Activated gamma-delta T cell treated with Interleukin-2 at 50 U/mL for 16 hours (primary cell): Measurements from ENCODE around the gene HYOU1.
A peak's percentile ranks its signal among the peaks of the same experiment; 100 is the strongest.
"Not testable (repeated sequence)": the region's sequence is repeated elsewhere in the genome, so short reads cannot be mapped to it uniquely, and the experiment has no call there.

Experiments used
- DNase-seq: peaks from one replicate; pipeline ENCODE4 v3.0.0-alpha.2; 2020

HYOU1 gene

DNA sequence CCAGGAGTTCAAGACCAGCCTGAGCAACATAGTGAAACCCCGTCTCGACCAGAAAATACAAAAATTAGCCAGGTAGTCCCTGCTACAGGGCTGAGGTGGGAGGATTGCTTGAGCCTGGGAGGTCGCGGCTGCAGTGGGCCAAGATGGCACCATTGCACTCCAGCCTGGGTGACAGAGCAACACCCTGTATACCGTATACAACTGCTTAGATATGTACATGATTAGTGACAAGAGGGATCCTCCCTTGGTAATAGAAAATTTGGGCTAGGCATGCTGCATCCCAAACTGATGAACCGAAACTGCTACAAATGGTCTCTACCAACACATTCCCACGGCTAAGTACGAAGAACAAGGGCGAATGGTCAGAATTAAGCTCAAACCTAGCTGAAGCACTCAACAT is 14.1 kb downstream of the HYOU1 start:
- DNase-seq, result no peak

DNA sequence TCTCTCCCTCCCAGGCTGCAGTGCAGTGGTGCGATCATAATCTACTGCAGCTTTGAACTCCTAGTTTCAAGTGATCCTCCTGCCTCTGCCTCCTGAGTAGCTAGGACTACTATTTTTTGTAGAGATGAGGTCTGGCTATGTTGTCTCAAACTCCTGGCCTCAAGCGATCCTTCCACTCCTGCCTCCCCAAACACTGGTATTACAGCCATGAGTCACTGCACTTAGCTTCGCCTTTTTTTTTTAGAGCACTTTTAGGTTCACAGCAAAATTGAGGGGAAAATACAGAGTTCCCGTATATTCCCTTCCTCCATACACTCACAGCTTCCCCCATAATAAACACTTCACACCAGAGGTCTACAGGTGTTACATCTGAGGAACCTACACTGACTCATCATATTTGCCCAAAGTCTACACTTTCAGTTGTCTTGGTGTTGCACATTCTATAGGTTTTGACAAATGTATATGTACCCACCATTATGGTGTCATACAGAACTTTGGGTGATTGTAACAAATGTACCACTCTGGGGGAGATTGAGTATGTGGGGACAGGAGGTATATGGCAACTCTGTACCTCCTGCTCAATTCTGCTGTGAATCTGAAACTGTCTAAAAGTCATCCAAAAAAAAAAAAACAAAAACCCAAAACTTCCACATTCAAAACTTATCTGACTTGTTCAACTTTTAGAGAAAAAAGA is 15.0 kb downstream of the HYOU1 start:
- DNase-seq, result no peak

DNA sequence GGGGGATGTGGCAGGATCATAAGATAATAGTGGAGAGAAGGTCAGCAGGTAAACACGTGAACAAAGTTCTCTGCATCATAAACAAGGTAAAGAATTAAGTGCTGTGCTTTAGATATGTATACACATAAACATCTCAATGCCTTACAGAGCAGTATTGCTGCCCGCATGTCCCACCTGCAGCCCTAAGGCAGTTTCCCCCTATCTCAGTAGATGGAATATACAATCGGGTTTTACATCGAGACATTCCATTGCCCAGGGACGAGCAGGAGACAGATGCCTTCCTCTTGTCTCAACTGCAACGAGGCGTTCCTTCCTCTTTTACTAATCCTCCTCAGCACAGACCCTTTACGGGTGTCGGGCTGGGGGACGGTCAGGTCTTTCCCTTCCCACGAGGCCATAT is 17.5 kb downstream of the HYOU1 start:
- DNase-seq, result not testable (repeated sequence)

DNA sequence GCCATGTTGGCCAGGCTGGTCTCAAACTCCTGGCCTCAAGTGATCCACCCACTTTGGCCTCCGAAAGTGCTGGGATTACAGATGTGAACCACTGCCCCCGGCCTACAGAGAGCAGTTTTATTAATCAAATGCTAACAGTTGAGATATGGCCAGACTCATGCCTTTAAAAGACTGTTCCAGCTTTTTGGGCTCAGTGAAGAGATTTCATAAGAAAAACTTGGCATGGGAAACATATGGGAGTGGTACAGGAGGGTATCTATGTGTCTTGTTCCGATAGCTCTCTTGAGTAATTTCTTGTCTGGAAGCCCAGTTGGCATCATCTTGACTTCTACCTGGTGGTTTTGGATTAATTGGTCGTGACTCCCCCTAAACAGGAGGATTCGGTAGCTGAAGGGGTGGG is 18.1 kb downstream of the HYOU1 start:
- no peak for DNase-seq

DNA sequence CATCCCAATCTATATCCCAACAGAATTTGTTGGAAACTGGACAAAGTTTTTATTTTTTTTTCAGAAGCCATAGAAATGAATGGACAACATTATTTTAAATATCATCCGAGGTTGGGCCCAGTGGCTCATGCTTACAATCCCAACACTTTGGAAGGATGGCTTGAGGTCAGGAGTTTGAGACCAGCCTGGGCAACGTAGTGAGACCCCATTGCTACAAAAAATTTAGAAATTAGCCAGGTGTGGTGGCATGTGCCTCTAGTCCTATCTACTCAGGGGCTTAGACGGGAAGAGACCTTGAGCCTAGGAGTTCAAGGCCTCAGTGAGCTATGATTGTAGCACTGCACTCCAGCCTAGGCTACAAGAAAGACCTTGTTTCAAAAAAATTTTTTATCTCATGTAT is 22.2 kb downstream of the HYOU1 start:
- DNase-seq, result no peak

DNA sequence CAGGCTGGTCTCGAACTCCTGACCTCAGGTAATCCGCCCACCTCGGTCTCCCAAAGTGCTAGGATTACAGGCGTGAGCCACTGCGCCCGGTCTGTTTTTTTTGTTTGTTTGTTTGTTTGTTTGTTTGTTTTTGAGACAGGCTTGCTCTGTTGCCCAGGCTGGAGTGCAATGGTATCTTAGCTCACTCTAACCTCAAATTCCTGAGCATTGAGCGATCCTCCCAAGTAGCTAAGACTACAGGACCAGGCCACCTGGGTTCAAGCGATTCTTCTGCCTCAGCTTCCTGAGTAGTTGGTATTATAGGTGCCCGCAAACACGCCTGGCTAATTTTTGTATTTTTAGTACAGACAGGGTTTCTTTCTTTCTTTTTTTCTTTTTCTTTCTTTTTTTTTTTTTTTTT is 23.6 kb downstream of the HYOU1 start:
- not testable (repeated sequence) for DNase-seq

DNA sequence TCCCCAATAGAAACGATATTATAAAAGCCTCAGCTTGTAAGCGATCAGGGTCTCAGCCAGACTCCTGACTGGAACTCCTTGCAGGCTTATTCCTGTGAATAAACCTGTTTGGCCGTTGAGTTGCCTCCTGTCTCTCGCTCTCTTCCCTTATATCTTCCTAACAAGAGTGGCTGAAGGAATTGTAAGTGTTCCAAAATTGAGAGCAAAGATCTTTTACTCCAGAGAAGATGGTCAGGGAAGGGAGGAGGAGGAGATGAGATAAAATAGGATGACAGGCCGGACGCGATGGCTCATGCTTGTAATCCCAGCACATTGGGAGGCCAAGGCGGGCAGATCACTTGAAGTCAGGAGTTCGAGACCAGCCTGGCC is 25.1 kb downstream of the HYOU1 start:
- DNase-seq, result no peak

DNA sequence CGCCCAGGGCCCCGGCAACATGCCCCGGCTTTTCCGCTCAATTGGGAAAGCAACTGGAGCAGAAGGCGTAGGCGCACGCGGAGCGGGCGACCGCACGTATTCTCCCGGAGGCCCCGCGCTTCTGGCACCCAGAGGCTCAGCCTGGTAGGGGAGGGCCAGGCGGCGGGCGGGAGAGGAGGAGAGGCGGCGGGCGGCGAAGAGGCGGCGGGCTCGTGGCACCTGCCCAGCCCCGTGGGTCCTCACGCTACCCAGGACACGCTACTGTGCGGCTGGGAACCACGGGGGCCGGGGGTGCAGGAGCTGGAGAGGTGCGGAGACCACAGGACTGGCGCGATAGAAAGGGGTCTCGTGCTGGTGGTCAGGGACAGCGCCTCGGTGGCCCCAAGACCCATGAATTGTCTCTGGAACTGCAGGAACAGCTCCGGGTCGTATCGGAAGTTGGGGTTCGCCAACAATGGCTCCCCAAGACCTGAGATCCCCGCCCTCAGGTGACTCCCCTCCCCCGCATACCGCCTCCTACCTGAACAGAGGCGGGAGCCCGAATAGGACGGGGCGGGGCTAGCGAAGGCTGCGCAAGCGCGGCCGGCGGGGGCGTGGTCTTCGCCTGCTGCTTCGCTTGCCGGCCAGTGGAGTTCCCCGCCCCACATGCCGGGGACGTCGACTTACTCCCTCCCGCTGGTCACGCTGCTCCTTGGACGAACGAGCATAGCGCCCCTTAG is 26.5 kb downstream of the HYOU1 start, which contains the start of gene SLC37A4:
Gene SLC37A4, minus strand, starts transcription at position 549 of the 719 bp plus-strand sequence.
- DNase-seq, result peak; percentile 99

DNA sequence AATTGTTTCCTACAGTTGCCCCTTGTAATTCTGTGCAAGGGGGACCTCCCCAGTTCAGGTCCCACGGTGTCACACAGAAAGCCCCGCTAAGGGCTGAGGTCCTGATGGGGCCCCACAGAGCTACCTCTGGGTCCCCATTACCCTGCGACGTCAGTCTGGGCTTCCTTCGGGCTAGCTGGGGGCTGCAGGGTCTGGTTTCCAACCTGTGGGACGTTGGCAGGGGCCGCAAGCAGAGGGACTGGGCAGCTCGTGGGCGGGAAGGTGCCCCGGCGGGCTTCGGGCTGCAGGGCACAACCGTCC is 27.0 kb downstream of the HYOU1 start:
- peak; percentile 15 for DNase-seq

DNA sequence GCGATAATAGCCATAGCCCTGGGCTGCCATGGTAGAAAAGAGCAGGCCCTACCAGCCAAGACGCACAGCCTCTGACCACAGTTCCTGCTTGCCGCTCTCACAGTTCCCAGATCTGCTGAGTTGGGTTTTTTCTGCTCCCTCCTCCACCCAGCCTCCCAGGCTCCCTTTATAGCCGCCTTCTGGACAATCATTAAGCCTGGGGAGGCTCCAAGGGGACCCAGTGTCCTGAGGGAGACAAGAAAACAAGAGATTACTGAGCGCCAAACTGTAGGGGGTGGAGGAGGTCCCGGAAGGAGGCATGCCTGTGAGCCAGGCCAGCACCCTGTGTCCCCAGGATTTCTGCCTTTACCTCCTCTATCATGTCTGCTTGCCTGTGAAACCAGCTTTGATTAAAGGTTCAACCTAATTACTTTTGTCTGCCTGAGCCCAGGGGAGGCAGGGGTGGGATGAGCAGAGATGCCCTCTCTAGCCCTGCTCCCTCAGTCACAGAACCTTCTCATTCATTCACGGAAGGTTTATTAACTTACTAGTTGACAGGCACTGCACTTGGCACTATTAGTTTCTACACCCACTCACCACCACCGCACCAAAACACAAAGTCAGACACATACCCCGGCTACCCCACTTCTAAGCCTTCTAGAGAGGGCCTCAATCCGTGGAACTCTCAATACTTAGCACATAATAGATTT is 27.5 kb downstream of the HYOU1 start:
- DNase-seq, result no peak

DNA sequence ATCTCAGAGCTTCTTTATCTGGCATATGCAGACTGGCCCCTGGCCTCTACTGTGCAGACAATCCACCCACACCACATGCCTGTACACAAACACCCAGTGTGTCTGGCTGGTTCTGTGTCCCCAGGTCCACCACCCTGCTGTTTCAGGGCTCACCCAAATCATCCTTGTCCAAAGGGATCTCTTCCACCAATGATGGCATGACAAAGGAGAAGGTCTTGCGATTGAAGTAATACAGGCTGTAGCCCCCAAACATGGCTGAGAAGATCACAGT is 28.0 kb downstream of the HYOU1 start:
- no peak for DNase-seq

DNA sequence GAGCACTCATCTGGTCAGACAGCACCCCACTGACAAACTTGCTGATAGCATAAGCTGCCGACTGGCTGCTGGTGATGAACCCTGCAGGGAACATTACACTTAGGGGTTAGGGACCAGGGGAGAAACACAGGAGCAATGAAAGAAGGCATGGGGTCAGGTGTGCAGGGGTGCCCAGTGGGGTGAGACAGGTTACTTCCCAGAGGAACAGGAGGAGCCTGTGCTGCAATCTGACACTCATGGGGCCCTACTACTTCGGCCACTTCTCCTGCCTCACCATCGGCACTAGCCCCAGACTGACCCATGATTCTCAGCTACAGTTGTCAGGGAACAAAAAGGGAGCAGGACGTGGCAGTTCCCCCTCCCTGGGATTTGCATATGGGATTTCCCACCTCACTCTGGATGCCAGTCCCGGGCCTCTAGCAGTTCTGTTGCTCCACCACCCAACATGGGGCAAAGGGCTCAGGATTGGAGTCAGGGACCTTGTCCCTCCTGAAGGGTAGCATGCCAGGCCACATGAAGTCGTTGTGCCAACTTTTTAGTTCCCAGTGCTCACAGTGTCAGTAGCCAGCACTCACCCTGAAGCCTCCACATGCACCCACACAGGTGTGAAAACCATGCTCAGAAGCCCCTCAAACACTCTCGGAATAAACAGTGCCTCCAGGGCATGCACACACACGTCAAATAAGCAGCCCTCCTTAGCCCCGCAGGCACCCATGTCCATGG is 28.5 kb downstream of the HYOU1 start:
- no peak for DNase-seq

DNA sequence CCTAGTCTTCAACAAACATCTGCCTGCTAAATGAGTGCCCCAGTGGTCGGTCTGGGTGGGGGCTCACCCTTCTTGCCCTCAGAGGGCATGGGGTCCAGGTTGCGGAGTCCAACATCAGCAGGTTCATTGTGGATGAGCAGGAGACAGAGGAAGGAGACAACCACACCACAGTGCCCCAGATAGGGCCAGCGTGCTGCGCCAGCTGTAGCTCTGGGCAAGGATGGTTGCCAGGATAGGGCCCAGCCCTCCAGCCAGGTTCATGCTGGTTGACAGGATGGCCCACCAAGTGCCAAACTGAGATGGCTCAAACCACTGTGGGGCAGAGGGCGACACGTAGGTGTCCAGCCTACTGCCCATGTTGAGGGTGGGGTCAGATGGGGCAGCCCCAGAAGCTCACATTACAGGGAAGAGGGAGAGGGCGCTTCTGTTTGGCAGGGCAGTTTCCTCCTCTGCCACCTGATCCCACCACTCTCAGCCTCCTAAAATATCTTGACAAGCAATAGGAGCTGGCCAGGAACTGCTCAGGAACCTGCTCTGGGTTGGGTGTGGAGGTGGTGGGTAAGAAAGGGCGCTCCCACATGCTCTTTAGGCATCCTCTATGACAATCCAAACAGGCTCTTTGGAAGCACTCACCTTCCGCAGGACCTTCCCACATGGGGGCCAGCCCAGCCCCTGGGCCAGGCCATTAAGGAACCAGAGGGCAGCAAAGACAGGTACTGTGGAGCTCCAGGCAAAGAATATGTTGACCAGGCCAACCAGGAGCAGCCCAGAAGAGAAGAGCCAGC is 29.3 kb downstream of the HYOU1 start:
- DNase-seq, result no peak

DNA sequence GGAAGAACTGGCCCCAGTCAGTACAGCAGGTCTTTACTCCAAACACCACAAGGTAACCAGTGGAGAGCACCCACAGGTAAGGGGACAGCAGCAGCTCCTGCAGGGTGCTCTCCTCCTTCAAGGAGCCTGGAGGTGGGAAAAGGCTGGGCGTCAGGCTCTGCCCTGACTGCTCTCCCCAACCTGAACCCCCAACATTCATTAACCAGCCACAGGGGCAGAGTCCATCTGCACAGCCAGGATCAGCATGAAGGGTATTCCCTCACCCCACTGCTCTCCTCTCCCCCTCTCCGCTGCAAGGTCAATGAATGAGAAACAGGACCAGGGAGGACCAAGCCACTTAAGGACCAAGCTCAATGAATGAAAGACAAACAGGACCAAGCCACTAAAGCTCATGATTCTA is 30.0 kb downstream of the HYOU1 start:
- no peak for DNase-seq

DNA sequence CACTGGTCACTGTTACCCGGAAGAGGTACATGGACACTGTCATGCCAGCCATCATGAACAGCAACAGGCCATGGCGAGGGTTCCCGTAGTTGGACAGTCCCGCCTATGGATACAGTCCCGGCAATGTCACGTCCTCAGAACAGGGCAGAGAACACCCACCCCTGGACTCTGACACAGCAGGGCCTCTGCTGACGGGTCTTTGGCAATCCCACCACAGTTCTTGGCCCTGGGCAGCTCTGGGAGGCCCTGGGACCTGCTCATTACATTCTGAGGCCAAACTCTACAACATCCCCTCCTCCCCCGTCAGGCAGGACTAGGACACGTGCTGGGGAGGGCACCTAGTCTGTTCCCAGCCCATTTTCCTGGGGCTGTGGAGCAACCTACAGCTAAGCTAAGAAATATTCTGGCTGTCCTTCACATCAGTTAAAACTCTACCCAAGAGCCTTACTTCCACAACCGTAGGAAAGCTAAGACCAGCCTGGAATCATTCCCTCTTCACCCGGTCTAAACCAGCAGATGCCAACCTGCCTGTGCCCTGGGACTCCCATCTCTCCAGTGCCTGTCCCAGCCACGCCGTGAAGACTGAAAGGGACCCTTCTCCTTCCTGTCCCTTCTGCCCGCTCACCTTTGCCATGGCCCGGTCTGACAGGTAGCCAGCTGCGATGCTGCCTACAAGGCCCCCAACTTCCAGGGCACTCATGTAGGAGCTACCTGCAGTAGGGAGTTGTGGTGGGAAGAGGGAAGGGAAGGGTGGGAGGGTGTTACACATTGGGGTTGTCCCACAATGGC is 30.8 kb downstream of the HYOU1 start:
- no peak for DNase-seq

DNA sequence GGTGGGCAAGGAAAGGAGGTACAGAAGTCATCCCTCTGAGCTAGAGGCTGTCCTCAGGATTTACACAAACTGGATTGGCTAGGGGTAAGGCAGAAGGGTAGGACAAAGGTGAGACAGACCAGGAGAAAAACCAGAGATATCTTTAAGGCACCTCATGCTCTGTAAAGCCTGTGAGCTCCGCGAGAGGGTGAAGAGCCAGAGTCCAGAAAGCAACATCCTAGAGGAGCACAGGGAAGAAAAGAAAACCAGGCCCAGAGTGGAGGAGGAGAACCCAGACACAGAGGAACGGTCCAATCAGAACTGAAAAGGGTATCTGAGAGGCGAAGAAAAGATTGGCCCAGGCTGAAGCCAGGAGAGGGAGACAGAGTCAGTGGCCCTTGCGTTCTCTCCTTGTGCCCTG is 31.5 kb downstream of the HYOU1 start:
- DNase-seq, result no peak

DNA sequence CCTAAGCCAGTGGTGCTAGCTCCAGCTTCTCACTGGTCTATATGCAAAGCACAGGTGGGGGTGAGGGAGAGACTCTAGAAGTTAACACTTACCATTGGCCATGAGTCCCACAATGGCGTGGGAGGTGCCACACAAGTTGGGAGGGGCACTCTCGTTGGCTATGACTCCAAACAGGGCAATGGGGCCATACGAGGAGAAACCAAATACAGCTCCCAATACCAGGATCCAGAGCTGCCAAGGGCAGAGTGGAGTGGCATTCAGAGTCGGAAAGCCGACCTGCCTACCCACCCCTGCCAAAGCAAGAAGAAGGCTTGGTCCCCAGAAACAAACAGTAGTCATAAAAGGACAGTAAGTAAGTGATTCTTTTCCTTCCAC is 31.9 kb downstream of the HYOU1 start:
- DNase-seq, result no peak

DNA sequence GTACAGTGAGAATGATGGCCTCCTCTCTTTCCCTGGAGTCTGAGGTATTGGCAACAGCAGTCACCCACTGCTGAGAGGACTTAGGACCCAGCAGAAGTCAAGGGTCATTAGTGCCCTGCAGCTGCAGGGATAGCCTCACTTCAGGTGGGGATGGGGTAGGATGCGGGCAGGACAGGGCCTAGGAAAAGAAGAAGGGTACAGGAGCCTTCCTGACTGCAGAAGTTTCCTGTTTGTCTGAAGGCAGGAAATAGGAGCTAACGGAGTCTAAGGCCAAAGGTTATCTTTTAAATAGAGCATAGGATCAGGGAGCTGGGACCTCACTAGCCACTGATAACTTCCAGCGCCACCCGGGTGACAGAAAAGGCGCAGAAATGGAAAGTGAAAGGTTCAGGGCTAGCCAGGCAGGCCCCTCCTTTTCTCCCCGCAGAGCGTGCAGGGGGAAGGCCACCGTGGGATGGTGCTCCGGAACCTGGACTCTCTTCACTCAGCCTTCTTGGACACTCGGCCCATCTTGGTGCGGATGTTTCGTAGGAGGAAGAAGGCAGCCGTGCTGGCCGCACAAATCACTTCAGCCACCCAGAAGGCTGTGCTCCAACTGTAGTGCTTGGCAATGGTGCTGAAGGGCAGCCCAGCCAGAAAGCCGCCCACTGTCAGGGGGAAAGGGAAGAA is 32.4 kb downstream of the HYOU1 start:
- no peak for DNase-seq

DNA sequence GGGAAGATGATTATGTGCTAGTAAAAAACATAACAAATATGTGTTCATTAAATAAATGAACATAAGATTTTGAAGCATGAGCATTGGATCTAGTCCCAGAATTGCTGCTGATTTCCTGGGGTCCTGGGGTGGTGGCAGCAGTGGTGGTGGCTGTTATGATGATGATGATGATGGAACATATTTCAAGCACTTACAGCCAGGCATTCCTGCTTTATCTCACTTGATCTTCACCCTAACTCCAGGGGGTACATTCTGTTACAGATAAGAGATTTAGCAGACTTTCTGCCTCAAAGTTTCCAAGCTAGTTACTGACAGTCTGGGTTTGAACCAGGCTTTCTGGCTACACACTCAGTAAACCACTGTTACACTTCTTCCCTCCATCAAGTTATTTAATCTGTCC is 33.3 kb downstream of the HYOU1 start:
- DNase-seq, result no peak

DNA sequence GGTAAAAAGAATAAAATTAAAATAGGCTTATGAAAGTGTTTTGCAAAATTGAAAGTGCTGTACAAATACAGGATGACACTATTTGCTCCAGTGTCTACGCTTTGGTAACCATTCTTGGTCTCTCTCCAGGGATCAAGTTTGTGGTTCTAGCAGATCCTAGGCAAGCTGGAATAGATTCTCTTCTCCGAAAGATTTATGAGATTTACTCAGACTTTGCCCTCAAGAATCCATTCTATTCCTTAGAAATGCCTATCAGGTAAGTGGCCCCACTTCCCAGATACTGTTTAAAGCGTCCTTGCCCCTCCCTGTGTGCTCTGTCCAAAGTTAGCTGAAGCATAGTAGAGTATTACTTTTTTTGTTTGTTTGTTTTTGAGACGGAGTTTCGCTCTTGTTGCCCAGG is 35.4 kb downstream of the HYOU1 start:
- no peak for DNase-seq

DNA sequence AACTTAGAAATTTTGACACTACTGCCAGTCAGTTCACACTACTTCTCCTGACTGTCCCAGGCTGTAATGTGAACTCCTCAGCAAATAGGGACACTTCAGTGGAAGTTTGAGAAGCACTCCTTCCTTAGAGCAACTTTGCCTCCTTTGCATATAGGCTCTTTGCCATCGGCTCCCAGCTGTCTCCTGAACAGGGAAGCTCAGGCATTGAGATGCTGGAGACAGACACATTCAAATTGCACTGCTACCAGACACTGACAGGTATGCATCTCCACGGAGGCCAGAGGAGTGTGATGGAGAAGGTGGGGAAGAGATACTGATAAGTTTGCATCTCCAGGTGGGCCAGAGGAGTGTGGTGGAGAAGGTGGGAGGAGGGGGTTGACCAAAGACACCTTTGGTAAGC is 37.0 kb downstream of the HYOU1 start:
- no peak for DNase-seq
